Retinal pigment epithelial cell (primary cell): ENCODE measurements around the gene SYNDIG1L.

Experiments used
- DNase-seq: peaks from one replicate; pipeline ENCODE4 v3.0.0-alpha.2; 2010; ENCODE audit warnings: low read depth
- H3K4me3 ChIP-seq: 2 replicates; pipeline ENCODE4 v1.5.1; 2011; ENCODE audit warnings: mild to moderate bottlenecking, low read length, control low read depth, moderate library complexity
- TF ChIP-seq, protein P1 (sequence below): conservative IDR thresholded peaks from 2 replicates; pipeline ENCODE4 v1.5.1; 2011; ENCODE audit warnings: low read depth, low read length, control low read depth, inconsistent platforms

SYNDIG1L gene

GRCh38 chr14:74426202-74426582, at the start of gene SYNDIG1L:
Gene SYNDIG1L, minus strand, starts transcription at chr14:74426210. Its CDS starts 16,466 bp downstream, at chr14:74409744.
- DNase-seq = no peak
- TF ChIP-seq, protein P1, sequence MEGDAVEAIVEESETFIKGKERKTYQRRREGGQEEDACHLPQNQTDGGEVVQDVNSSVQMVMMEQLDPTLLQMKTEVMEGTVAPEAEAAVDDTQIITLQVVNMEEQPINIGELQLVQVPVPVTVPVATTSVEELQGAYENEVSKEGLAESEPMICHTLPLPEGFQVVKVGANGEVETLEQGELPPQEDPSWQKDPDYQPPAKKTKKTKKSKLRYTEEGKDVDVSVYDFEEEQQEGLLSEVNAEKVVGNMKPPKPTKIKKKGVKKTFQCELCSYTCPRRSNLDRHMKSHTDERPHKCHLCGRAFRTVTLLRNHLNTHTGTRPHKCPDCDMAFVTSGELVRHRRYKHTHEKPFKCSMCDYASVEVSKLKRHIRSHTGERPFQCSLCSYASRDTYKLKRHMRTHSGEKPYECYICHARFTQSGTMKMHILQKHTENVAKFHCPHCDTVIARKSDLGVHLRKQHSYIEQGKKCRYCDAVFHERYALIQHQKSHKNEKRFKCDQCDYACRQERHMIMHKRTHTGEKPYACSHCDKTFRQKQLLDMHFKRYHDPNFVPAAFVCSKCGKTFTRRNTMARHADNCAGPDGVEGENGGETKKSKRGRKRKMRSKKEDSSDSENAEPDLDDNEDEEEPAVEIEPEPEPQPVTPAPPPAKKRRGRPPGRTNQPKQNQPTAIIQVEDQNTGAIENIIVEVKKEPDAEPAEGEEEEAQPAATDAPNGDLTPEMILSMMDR = no peak
- H3K4me3 ChIP-seq = no peak within 1 kb of the TSS

- TF ChIP-seq, protein P1 = no peak
- H3K4me3 ChIP-seq = no peak overlapping the region
- peak; percentile 59 for DNase-seq
Measured at GRCh38 chr14:74475678-74476077, 49.7 kb upstream of the SYNDIG1L start.

GRCh38 chr14:74474376-74474775, 48.4 kb upstream of the SYNDIG1L start:
- H3K4me3 ChIP-seq = no peak overlapping the region
- no peak for DNase-seq
- TF ChIP-seq, protein P1 = no peak

DNA sequence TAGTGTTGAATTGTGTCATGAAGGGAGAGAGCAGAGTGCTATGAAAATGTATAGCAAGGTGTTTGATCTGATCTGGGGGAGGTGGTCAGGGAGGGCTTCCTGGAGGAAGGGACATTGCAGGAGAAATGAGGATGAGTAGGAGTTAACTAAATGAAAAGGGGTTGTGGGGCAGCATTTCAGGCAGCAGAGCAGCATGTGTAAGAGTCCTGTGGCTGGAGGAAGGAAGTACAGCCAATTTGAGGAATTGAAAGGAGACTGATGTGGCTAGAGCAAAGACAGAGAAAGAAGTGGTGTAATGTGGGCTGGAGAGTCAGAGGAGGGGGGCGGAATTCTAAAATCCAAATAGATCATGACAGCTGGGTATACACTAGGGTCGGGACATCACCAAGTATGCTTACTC, 46.6 kb upstream of the SYNDIG1L start:
- TF ChIP-seq, protein P1 = no peak
- no peak overlapping the region for H3K4me3 ChIP-seq
- DNase-seq = no peak

DNA sequence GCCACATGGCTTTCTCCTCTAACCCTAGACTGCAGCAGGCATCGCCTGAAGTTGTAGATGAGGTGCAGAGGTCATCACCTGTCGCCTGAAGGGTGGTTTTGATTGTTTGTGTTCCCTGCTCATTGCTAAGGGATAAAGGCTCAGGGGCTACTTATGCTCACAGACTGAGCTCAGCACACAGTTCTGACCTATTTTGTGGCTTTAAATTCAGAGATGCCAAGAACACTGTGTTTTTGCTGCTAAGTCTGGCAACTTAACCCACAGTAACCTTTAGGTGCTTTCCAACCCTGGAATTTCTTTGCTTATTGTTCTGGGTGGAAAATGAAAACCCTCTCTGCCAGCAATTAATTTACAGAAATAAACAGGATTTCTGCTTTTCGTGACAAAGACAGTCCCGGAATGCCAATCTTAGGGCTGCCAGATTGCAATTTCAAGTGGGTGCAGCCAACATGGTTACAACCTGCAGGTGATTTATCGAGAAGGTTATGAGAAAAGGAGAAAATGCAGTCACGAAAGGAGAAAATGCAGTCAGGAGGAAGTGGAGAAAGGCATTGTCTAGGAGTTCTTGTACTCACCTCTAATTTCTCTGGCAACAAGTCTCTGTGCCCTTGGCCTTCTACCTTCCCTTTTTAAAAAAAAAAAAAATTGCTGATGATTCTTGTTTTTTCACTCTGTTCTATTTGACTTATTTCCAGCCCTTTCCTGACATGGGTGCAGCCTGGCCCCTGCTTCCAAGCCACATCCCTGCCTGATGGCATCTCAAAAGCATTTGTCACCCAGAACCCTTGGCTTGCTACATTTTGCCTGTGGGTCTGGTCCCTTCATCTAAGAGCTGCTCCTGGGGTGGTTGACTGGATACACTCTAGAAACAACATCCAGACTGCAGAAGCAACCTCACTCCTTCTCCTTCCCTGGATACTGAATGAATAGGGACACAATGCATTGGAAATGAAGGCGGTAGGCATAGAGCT, 43.8 kb upstream of the SYNDIG1L start:
- no peak overlapping the region for H3K4me3 ChIP-seq
- no peak for DNase-seq
- TF ChIP-seq, protein P1 = no peak

DNA sequence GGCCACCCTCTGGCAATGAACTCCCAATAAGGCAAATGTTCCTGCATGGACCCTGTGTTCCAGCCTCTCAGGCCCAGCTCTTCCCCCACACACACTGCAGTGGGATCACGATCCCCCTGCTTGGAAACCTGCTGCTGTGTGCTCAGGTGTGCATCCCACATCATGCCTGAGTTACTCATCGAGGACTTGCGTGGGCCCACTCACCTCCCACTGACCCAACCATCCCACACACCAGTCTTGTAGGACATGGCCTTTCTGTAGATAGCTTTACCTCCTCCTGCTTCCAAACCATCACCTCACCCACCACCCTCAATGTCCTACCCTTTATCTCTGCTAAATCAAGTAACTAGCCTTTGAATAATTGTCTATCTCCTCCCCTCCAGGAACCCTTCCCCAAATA, 42.5 kb upstream of the SYNDIG1L start:
- H3K4me3 ChIP-seq = no peak overlapping the region
- no peak for DNase-seq
- TF ChIP-seq, protein P1 = no peak

GRCh38 chr14:74465335-74465734, 39.3 kb upstream of the SYNDIG1L start:
- TF ChIP-seq, protein P1 = no peak
- H3K4me3 ChIP-seq = no peak overlapping the region
- no peak for DNase-seq
